HG02759 (cell line): Measurements from ENCODE around the gene SUGCT.
A peak's percentile ranks its signal among the peaks of the same experiment; 100 is the strongest.

Experiments used
- ATAC-seq: cut with Tn5 transposase; IDR thresholded peaks from one replicate; pipeline ENCODE4 v1.9.1; 2021; ENCODE audit warnings: mild to moderate bottlenecking, moderate library complexity; ENCODE audit not compliant: unreplicated experiment

SUGCT gene

GRCh38 chr7:40799493-40800403, 664.9 kb downstream of the SUGCT start:
- no peak for ATAC-seq

- ATAC-seq = no peak
Observed at GRCh38 chr7:40800771-40801170, 666.0 kb downstream of the SUGCT start.

DNA sequence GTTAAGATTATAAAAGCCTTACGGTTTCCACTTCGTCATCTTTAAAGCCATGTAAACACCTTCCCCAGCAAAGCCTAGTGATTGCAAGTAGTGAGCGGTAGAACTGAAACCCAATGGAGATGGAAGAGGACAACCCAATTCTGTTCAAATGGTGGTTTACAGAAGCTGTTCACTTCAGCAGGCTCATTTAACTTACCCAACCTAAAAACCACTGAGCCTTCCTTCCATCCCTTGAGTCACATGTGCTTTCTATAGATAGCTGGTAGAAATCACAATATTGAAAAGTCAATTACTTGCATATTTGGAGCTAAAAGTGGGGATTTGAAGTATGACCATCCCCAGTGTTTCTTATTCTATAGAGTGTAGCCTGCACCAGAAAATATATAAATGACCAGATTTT, 667.7 kb downstream of the SUGCT start:
- no peak for ATAC-seq

- ATAC-seq = no peak
Observed at GRCh38 chr7:40804477-40805215, 669.8 kb downstream of the SUGCT start.

GRCh38 chr7:40805361-40805760, 670.6 kb downstream of the SUGCT start:
- ATAC-seq = no peak

- ATAC-seq = no peak
Observed at GRCh38 chr7:40808378-40808942, 673.7 kb downstream of the SUGCT start.

DNA sequence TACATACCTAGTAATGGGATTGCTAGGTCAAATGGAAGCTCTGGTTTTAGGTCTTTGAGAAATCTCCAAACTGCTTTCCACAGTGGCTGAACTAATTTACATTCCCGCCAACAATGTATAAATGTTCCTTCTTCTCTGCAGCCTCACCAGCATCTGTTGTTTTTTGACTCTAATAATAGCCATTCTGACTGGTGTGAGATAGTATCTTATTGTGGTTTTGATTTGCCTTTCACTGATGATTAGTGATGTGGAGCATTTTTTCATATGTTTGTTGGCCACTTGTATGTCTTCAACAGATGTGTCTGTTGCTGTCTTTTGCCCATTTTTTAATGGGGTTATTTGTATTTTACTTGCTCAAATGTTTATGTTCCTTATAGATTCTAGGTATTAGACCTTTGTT, 675.5 kb downstream of the SUGCT start:
- ATAC-seq = no peak

DNA sequence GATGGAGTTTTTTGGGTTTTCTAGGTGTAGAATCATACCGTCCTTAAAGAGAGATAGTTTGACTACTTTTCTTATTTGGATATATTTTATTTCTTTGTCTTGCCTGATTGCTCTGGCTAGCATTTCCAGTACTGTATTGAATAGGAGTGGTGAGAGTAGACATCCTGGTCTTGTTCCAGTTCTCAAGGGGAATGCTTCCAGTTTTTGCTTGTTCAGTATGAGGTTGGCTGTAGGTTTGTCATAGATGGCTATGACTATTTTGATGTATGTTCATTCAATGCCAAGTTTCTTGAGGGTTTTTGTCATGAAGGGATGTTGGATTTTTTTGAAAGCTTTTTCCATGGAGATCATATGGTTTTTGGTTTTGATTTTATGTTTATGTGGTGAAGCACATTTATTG, 676.9 kb downstream of the SUGCT start:
- ATAC-seq = no peak

GRCh38 chr7:40815022-40815421, 680.2 kb downstream of the SUGCT start:
- ATAC-seq = no peak

- ATAC-seq = no peak
Observed at GRCh38 chr7:40815512-40815911, 680.7 kb downstream of the SUGCT start.

DNA sequence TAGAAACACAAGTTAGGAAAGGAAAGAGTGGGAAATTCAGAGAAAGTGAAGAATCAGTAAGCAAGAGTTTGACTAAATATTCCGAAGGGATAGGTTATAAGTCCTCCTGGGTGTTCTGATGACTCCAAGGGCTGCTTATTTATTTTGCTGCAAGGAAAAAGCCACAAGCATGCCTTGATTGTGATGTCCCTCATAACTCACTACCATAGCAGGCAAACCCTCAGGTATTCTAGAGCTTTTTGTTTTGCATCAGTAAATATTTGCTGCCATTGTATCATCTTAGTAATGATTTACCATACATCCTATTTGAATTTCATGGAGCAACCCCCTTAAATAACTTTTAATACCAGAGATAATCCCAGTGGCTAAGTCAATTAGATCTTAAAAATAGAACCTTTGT, 688.1 kb downstream of the SUGCT start:
- ATAC-seq = no peak

DNA sequence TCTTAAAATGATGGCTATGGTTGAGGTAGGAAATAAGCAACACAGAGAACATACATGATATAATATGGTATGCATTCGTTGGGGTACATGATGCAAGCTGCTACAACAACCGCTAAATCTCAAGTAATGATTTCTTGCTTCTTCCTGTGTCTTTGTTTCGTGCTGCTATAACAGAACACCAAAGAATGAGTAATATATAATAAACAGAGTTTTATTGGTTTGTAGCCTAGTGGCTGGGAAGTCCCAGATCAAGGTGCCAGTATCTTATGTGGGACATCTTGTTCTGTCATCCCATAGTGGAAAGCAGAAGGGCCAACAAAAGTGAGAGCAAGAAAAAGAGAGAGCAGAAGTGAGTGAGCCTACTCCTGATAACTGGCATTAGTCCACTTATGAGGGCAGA, 689.7 kb downstream of the SUGCT start:
- no peak for ATAC-seq

- ATAC-seq = no peak
Observed at GRCh38 chr7:40826411-40827221, 691.8 kb downstream of the SUGCT start.

GRCh38 chr7:40827222-40828085, 692.6 kb downstream of the SUGCT start:
- no peak for ATAC-seq

GRCh38 chr7:40828686-40829600, 694.1 kb downstream of the SUGCT start:
- no peak for ATAC-seq

DNA sequence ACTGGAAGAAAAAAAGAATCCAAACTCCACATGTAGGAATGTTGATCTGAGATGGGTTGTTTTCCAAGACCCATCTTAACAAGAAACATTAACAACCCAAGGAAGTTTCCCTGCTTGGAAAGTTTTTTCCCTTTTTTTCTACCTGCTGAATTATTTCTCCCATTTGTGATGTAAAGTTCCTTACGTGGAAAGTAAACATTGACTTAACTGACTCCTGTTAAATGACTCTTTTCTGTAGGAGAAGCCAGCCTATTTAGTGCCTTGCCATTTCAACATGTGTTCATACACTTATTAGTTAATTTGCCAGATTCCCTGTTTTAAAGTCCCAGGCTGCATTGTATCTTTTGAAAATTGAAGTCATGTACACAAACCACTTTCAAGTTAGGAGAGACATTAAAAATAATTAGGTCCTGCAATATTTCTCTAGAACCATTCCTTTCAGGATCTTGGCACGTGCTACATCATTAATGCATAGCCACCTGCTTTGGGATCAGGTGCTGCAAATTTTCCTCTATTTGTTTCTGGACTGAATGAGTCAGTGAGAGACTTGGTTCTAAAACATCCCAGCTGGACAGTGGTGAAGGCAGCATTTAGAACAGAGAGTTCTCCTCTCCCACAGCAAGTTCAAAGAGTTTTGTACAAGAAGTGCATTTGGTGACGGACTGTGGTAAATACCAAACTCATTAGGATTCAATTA, 698.5 kb downstream of the SUGCT start:
- ATAC-seq = no peak

GRCh38 chr7:40833888-40834234, 699.1 kb downstream of the SUGCT start:
- no peak for ATAC-seq

DNA sequence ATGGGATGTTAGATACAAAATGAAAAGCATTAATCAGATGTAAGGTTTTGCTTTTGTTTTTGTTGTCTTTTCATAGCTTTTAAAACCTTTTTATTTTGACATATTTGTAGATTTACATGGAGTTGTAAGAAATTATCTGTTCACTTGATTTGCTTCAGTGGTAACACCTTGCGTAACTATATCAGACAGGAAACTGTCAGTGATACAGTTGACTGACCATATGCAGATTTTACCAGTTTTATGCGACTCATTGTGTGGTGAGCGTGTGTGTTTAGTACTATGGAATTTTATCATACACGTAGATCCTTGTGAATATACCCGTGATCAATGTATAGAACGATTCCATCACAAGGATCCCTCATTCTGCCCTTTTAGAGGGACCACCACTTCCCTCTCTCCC, 701.4 kb downstream of the SUGCT start:
- ATAC-seq = peak; percentile 62
